ENCODE data around the gene MSL3B.

GRCh38 chr2:233818639-233819621 lies 49.3 kb downstream of the MSL3B start:
- TF ChIP-seq CTCF (IDR thresholded peaks at IDR 0.05) (no peak), POLR2A (IDR thresholded peaks at IDR 0.05) (no peak)
